GM03348 (cell line): ENCODE results near the gene ADORA2B.
A peak's percentile ranks its signal among the peaks of the same experiment; 100 is the strongest.
"Not testable (repeated sequence)": the region's sequence is repeated elsewhere in the genome, so short reads cannot be mapped to it uniquely, and the experiment has no call there.

Experiments
- DNase-seq: peaks from one replicate; pipeline ENCODE4 v3.0.0; 2012; ENCODE audit warnings: low spot score

The ADORA2B gene

DNA sequence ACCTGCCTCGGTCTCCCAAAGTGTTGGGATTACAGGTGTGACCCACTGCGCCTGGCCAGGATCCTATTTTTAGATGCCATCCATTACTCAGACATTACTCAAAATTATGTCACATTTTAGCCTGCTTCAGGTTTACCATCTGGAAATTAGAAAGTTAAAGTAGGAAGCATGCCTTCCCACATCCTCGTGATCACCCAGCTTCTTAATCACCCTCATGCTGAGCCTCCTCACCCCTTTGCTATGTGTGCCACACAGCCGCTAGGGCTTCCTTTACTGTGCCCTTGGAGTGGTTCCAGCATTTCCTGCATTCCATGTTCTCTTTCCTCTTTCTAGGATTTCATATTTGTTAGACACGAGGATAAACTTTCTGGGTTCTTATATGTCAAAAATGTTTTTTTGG is 9.3 kb downstream of the ADORA2B start:
- peak; percentile 84 for DNase-seq

GRCh38 chr17:15955793-15956541 is 11.0 kb downstream of the ADORA2B start:
- no peak for DNase-seq

- DNase-seq, result no peak
Observed at GRCh38 chr17:15957206-15957605, 12.3 kb downstream of the ADORA2B start.

- DNase-seq, result no peak
Observed at GRCh38 chr17:15957608-15958307, 12.8 kb downstream of the ADORA2B start.

GRCh38 chr17:15958484-15958854 is 13.5 kb downstream of the ADORA2B start:
- no peak for DNase-seq

DNA sequence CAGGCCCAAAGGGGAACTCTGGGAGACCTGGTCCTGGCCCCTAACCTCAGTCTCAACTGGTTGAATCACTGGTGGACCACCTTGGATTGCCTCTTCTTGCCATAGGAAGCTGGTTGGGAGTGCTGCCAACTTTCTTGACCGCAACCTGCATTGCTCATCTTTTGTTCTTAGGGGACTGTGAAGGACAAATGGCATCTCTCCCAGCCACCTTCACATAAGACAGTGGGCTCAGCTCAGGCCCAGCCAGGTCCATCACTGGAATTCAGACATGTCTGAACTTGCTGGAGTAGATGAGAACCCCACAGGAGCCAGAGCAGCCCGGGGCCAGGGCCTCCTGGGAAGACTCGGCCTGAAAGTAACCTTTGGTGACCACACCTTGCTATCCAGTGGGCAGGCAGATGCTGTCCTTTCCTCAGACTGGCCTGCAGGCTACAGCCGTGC is 18.8 kb downstream of the ADORA2B start:
- DNase-seq, result no peak

DNA sequence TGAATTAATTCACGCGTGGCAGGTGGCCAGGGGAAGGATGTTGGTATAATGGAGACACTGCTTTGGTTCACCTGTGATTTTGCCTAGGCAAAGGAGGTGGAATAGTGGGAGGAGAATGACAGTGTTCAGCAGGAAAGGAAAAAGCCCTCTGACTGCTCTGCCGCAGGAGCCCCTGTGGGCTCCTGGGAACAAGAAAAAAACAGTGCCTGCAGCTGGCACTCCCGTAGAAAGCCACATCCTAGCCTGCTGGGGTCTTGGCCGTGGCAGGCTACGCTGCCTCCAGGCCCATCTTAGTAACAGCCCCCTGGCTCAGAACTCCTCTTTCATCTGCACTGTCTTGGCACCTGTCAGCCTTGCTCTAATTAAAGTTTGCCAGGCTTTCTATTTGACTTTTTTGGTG is 20.6 kb downstream of the ADORA2B start:
- DNase-seq, result no peak

- no peak for DNase-seq
Observed at GRCh38 chr17:15966183-15966878, 21.4 kb downstream of the ADORA2B start.

DNA sequence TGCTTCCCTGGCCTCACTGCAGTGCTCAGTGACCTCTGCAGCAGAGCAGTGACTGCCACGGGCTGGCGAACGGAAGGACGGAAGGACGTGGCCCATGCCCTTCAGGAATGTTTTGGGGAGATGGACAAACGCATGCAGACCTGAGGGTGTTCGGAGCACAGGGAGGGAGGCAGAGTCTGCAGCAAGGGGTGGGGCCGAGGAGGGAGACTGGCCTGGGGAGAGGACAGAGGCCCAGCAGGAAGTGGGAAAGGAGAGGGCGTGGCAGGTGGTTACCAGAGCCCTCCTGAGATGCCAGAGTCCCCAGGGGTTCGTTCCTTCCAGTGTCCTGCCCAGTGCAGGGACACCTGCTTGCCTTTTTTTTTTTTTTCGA is 21.9 kb downstream of the ADORA2B start:
- DNase-seq, result no peak

DNA sequence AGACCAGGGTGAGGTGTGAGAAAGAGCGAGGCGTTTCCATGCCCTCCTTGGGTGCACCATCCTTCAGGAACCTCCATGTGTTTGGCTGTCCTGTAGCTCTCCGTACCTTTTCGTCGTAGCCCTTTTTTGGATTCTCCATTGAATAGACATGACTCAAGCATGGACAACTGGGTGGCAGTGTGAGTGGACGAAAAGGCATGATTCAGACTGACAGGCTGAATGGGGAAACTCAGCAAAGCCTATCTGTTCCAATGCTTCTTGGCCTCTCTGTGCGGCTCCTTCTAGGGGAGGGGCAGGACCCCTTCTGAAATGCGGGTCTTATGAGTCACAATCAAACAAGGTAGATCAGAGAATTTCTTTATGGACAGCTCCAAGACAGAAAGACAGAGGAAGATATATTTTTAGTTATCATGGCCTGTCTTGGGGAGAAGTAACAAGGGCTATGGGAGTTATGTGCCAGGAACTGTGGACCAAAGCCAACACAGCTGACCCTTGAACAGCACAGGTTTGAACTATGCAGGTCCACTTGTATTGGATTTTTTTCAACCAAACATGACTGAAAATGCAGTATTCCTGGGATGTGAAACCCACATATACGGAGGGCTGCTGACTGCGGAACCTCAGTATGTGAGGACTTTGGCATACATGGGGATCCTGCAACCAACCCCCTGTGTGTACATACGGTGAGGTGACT is 22.9 kb downstream of the ADORA2B start:
- no peak for DNase-seq

- no peak for DNase-seq
Observed at GRCh38 chr17:15969463-15969862, 24.5 kb downstream of the ADORA2B start.

- DNase-seq, result no peak
Observed at GRCh38 chr17:15970500-15970899, 25.6 kb downstream of the ADORA2B start.

- DNase-seq, result no peak
Observed at GRCh38 chr17:15971098-15971678, 26.3 kb downstream of the ADORA2B start.

DNA sequence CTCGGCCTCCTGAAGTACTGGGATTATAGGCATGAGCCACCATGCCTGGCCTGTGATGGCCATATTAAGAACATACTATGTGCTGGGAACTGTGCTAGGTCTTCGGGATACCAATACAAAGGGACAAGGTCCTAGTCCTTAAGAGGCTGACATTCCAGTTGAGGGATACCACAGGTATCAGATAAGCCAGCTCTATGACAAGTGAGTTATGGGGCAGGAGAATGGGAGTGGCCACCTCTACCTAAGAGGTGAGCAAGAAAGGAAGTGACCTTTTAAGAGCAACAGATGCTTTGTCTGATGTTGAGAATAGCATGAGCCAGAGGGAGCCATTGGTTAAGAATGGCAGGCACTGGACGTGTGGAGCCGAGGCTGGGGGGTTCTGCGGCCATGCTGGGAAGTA is 27.0 kb downstream of the ADORA2B start:
- DNase-seq, result no peak

DNA sequence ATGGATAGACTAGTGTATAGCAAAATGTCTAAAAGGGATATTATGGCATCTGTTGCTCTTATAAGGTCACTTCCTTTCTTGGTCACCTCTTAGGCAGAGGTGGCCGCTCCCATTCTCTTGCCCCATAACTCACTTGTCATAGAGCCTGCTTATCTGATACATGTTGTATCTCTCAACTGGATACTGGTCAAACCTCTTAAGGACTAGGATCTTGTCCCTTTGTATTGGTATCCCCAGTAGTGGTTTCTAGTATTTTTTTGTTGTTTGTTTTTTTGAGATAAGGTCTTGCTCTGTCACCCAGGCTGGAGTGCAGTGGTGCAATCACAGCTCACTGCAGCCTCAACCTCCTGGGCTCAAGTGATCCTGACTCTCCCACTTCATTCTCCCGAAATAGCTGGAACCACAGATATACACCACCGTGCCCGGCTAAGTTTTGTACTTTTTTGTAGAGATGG is 27.6 kb downstream of the ADORA2B start:
- DNase-seq, result no peak

GRCh38 chr17:15973016-15973415 is 28.1 kb downstream of the ADORA2B start:
- no peak for DNase-seq

- DNase-seq, result no peak
Observed at GRCh38 chr17:15973834-15974233, 28.9 kb downstream of the ADORA2B start.

DNA sequence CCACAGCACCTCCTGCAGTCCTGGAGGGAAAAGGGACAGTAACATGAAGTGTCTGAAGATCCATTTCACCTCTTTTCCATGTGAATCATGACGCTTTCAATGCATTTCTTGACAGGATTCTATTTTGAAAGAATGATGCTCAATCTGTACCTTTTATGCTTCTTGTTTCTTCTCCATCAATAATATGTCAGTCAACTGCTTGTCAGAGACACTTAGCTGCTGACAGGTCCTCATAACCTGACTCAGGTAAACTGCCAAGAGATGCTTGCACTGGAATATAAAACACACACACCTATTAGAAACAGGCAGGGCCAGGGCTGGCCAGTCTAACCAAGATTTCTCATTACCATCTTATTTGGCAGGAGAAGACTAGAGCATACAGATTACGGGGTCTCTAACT is 33.0 kb downstream of the ADORA2B start:
- DNase-seq, result no peak

DNA sequence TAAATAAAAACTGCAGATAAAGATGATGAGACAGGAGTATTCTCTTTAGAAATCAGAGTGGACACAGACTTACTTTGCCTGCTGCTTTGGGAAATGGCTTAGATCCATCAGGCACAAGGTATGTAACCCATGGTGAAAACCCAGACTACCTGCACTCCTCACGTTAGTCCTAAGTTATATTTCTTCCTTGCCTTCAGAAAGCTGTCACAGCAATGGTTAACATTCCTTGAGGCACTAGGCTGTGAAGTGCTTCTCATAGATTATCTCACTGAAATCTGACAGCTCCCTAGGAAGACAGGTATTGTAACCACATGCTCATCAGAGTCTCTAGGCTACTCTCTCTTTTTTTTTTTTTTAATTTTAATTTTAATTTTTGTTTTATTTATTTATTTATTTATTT is 33.7 kb downstream of the ADORA2B start:
- no peak for DNase-seq

DNA sequence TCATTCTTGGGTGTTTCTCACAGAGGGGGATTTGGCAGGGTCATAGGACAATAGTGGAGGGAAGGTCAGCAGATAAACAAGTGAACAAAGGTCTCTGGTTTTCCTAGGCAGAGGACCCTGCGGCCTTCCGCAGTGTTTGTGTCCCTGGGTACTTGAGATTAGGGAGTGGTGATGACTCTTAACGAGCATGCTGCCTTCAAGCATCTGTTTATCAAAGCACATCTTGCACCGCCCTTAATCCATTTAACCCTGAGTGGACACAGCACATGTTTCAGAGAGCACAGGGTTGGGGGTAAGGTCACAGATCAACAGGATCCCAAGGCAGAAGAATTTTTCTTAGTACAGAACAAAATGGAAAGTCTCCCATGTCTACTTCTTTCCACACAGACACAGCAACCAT is 34.1 kb downstream of the ADORA2B start:
- not testable (repeated sequence) for DNase-seq

DNA sequence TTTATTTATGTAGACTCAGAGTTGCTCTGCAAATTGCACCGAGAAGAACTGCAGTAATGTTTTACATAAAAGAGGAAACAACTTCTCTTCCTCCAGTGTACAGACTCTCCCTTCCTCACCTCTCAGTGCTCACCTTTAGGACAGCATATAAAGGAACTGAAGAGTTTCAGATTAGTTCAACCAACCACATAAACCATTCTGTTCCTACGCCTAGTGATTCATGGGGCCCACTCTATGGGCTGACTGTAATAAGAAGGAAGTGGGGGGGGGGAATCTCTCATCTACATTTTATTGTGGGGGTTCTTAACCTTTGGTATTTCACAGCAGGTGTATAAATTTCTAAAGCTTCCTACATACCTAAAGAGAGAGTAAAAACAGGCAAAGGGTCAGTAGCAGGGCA is 36.3 kb downstream of the ADORA2B start:
- DNase-seq, result no peak
